Ovary (tissue), 3 donors: ENCODE data around the gene ARID2.

Experiments
- CTCF ChIP-seq, 3 donors: fragments of 450-650 bp in 2 of 3; fragments of 200-600 bp in 1 of 3; IDR thresholded peaks; one replicate each; pipeline versions ENCODE4 v1.5.1 to v1.8.0; 2016 to 2022; ENCODE audit warnings: antibody characterized with exemption in 3 of 3, mild to moderate bottlenecking in 1 of 3
- EP300 ChIP-seq: sonication (generic); formaldehyde crosslinking; IDR thresholded peaks from one replicate; pipeline ENCODE4 v1.6.1; 2017; ENCODE audit warnings: antibody characterized with exemption
- POLR2A ChIP-seq: fragments of 450-650 bp; IDR thresholded peaks from one replicate; pipeline ENCODE4 v1.6.1; 2017; ENCODE audit warnings: antibody characterized with exemption, mild to moderate bottlenecking, moderate library complexity
- donor health status: DM: no; HTN: no; CAD: no.

DNA sequence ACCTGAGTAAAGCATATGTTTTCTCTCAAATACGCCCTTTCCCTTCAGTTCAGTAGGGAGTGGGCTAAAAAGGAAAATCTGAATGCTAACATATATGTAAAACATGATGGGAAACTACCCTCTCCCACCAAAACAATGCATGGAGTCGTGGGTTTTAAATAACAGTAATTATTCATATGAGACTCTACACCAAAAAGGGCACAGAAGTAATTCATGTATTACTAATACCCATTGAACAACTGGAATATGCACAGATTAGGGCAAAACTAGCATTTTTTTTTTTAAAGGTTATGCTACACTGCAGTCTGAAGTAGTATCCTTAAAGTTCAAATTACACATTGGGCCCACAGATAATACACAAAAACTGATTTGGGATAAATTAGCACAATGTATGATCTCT, 8.1 kb upstream of the ARID2 start:
- TF ChIP-seq CTCF (IDR thresholded peaks at IDR 0.05) = no peak
- TF ChIP-seq POLR2A = no peak
- no peak for TF ChIP-seq EP300
